HCT116 (cell line): Measurements from ENCODE around the gene CENPP. TPM values are rescaled to one million over a fixed set of nuclear protein-coding genes. Genes with fewer than 3 reads are reported as not detected.

Source experiments
- ATAC-seq: fragments of 200-7000 bp; cut with Tn5 transposase; 2 replicates; pipeline ENCODE4 v1.9.1; 2020; ENCODE audit warnings: mild to moderate bottlenecking, moderate library complexity
- BruUV-seq: library from RNA; stranded (reverse); fragments of 400-500 nt; replicated peaks from 2 replicates; lab custom pipeline; 2021; lab: Mats Ljungman, UMichigan
- CTCF ChIA-PET: fragments of 300-600 bp; sonication (Branson Sonifier 250); formaldehyde crosslinking; loops from one replicate; lab custom pipeline; 2021; ENCODE audit warnings: antibody characterized with exemption; lab: Charles Lee
- POLR2A ChIA-PET: fragments of 300-600, 350-600 bp; sonication (Branson Sonifier 250); formaldehyde crosslinking; loops from one replicate; lab custom pipeline; 2021; ENCODE audit warnings: antibody characterized with exemption; lab: Charles Lee
- RAD21 ChIA-PET, 2 experiments: fragments of 300-600 bp; sonication (Branson Sonifier 250); formaldehyde crosslinking; loops; one replicate each; lab custom pipeline; 2023; ENCODE audit warnings: low total read pairs in 2 of 2; ENCODE audit not compliant: uncharacterized antibody in 2 of 2, unreplicated experiment in 2 of 2, low non-redundant PET in 1 of 2; lab: Charles Lee
- DNase-seq: peaks from one replicate; pipeline ENCODE4 v3.0.0-alpha.2; 2010; ENCODE audit warnings: low read depth, low spot score
- H2AFZ ChIP-seq: fragments of 200-600 bp; shearing (Covaris generic), sonication (generic); 2 replicates; pipeline ENCODE4 v1.6.1; 2017; ENCODE audit warnings: low read depth, mixed run types, mixed read lengths, antibody characterized with exemption, low read length; ENCODE audit not compliant: poor library complexity, severe bottlenecking
- H3K27ac ChIP-seq: 2 replicates; pipeline ENCODE4 v1.5.1; 2012; ENCODE audit warnings: low read depth, low read length
- H3K27me3 ChIP-seq: fragments of 200-600 bp; sonication (generic); 2 replicates; pipeline ENCODE4 v1.6.1; 2016; ENCODE audit warnings: mixed run types, low read length, mixed read lengths; ENCODE audit not compliant: insufficient read depth
- H3K36me3 ChIP-seq, 2 experiments: fragments of 200-500 bp in 1 of 2; fragments of 200-600 bp in 1 of 2; sonication (Bioruptor generic) in 1 of 2; sonication (generic) in 1 of 2; 2 replicates each; pipeline versions ENCODE4 v1.5.1 to v1.6.1; 2014 to 2016; ENCODE audit warnings: low read length in 2 of 2, inconsistent platforms in 1 of 2, mixed read lengths in 1 of 2, mixed run types in 1 of 2; ENCODE audit not compliant: insufficient read depth in 2 of 2, control insufficient read depth in 1 of 2
- H3K4me1 ChIP-seq, 2 experiments: fragments of 200-600 bp in 1 of 2; sonication (generic) in 1 of 2; 2 replicates each; pipeline versions ENCODE4 v1.5.1 to v1.6.1; 2012 to 2017; ENCODE audit warnings: low read length in 2 of 2, inconsistent platforms in 1 of 2, mild to moderate bottlenecking in 1 of 2, mixed read lengths in 1 of 2, mixed run types in 1 of 2, moderate library complexity in 1 of 2; ENCODE audit not compliant: insufficient read depth in 2 of 2, control insufficient read depth in 1 of 2
- H3K4me2 ChIP-seq: fragments of 200-600 bp; sonication (generic); 2 replicates; pipeline ENCODE4 v1.6.1; 2017; ENCODE audit warnings: mixed run types, low read length, mixed read lengths
- H3K4me3 ChIP-seq, 2 experiments: fragments of 200-600 bp in 1 of 2; sonication (generic) in 1 of 2; replicated peaks in 1 of 2; 2 replicates each; pipeline ENCODE4 v1.5.1; 2011 to 2016; ENCODE audit warnings: low read length in 2 of 2, control low read depth in 1 of 2, low read depth in 1 of 2, mild to moderate bottlenecking in 1 of 2, mixed read lengths in 1 of 2, mixed run types in 1 of 2
- H3K79me2 ChIP-seq: fragments of 200-600 bp; sonication (generic); 2 replicates; pipeline ENCODE4 v1.6.1; 2017; ENCODE audit warnings: mild to moderate bottlenecking, mixed run types, low read length, moderate library complexity, mixed read lengths; ENCODE audit not compliant: insufficient read depth
- H3K9ac ChIP-seq: fragments of 200-600 bp; sonication (generic); 2 replicates; pipeline ENCODE4 v1.6.1; 2016; ENCODE audit warnings: low read length, mixed read lengths
- H3K9me2 ChIP-seq: fragments of 200-600 bp; sonication (generic), shearing (Covaris generic); 2 replicates; pipeline ENCODE4 v1.6.1; 2017; ENCODE audit warnings: mixed run types, mild to moderate bottlenecking, moderate library complexity; ENCODE audit not compliant: insufficient read depth
- H3K9me3 ChIP-seq, 2 experiments: fragments of 200-500 bp in 1 of 2; fragments of 200-600 bp in 1 of 2; sonication (Bioruptor generic) in 1 of 2; sonication (generic) in 1 of 2; 2 replicates each; pipeline ENCODE4 v1.6.1; 2014 to 2017; ENCODE audit warnings: low read length in 2 of 2, mixed read lengths in 2 of 2, inconsistent platforms in 1 of 2, low read depth in 1 of 2, mild to moderate bottlenecking in 1 of 2, mixed run types in 1 of 2, moderate library complexity in 1 of 2; ENCODE audit not compliant: control insufficient read depth in 1 of 2, insufficient read depth in 1 of 2
- H4K20me1 ChIP-seq: fragments of 200-600 bp; sonication (generic), shearing (Covaris generic); 2 replicates; pipeline ENCODE4 v1.6.1; 2017; ENCODE audit warnings: mixed run types, mild to moderate bottlenecking, moderate library complexity; ENCODE audit not compliant: insufficient read depth
- ATF3 ChIP-seq: IDR thresholded peaks from 2 replicates; pipeline ENCODE4 v1.6.1; 2012
- CBX3 ChIP-seq: IDR thresholded peaks from 2 replicates; pipeline ENCODE4 v1.6.1; 2012; ENCODE audit warnings: low read depth
- CTCF ChIP-seq, 3 experiments: fragments of 200-600 bp in 1 of 3; sonication (generic) in 1 of 3; IDR thresholded peaks in 2 of 3; conservative IDR thresholded peaks in 1 of 3; 2 replicates each; pipeline ENCODE4 v1.5.1; 2012 to 2017; ENCODE audit warnings: low read depth in 2 of 3, low read length in 2 of 3, antibody characterized with exemption in 1 of 3, borderline replicate concordance in 1 of 3, control low read depth in 1 of 3, mild to moderate bottlenecking in 1 of 3, mixed read lengths in 1 of 3, mixed run types in 1 of 3, moderate library complexity in 1 of 3; ENCODE audit not compliant: insufficient read depth in 1 of 3
- ELF1 ChIP-seq: IDR thresholded peaks from 2 replicates; pipeline ENCODE4 v1.6.1; 2012; ENCODE audit warnings: low read depth, borderline replicate concordance
- EZH2 ChIP-seq: fragments of 200-600 bp; sonication (generic); IDR thresholded peaks from 2 replicates; pipeline ENCODE4 v1.6.1; 2017; ENCODE audit warnings: antibody characterized with exemption, mixed run types
- EZH2phosphoT487 ChIP-seq: fragments of 200-600 bp; IDR thresholded peaks from 2 replicates; pipeline ENCODE4 v1.6.1; 2018; ENCODE audit warnings: antibody characterized with exemption, borderline replicate concordance
- FOSL1 ChIP-seq: IDR thresholded peaks from 2 replicates; pipeline ENCODE4 v1.6.1; 2012; ENCODE audit warnings: low read depth
- JUND ChIP-seq: IDR thresholded peaks from 2 replicates; pipeline ENCODE4 v1.6.1; 2012
- POLR2AphosphoS5 ChIP-seq: IDR thresholded peaks from 2 replicates; pipeline ENCODE4 v1.6.1; 2011; ENCODE audit warnings: mild to moderate bottlenecking, low read depth, low read length, moderate library complexity
- RAD21 ChIP-seq: IDR thresholded peaks from 2 replicates; pipeline ENCODE4 v1.6.1; 2012; ENCODE audit warnings: low read depth, mild to moderate bottlenecking
- REST ChIP-seq: IDR thresholded peaks from 2 replicates; pipeline ENCODE4 v1.6.1; 2012; ENCODE audit warnings: low read depth
- SP1 ChIP-seq: IDR thresholded peaks from 2 replicates; pipeline ENCODE4 v1.6.1; 2012; ENCODE audit warnings: low read depth
- TCF7L2 ChIP-seq: IDR thresholded peaks from 2 replicates; pipeline ENCODE4 v1.7.0; 2011; ENCODE audit warnings: borderline replicate concordance, inconsistent platforms; ENCODE audit not compliant: insufficient read depth, insufficient read length; ENCODE audit errors: extremely low read depth
- YY1 ChIP-seq: IDR thresholded peaks from 2 replicates; pipeline ENCODE4 v1.6.1; 2011; ENCODE audit warnings: low read length, low read depth, moderate library complexity, mild to moderate bottlenecking; ENCODE audit not compliant: insufficient replicate concordance; ENCODE audit errors: extremely low read depth
- ZBTB33 ChIP-seq: IDR thresholded peaks from 2 replicates; pipeline ENCODE4 v1.6.1; 2011; ENCODE audit warnings: mild to moderate bottlenecking, low read length, moderate library complexity; ENCODE audit not compliant: insufficient replicate concordance; ENCODE audit errors: extremely low read depth
- intact Hi-C: fragments of 100-400 bp; cut with micrococcal nuclease; formaldehyde crosslinking; loops from 2 replicates; pipeline ENCODE4 v1.10.0; 2022
- total RNA-seq: library from RNA; stranded (reverse); gene quantifications from one replicate; pipeline ENCODE4 v1.2.1, GENCODE V29; 2021; ENCODE audit not compliant: unreplicated experiment

The CENPP gene
- total RNA-seq, 1 experiment from 2014 or later = 7.0 TPM

GRCh38 chr9:92634712-92635605 lies 309.2 kb downstream of the CENPP start:
- Histone ChIP-seq H3K79me2 (no peaks in the 10 kb centered on the region), H3K9ac (no peak overlapping the region), H4K20me1 (no peaks in the 10 kb centered on the region), H3K4me1 (no peaks in the 10 kb centered on the region), H3K27ac (no peak overlapping the region), H3K9me2 (no peaks in the 10 kb centered on the region), H3K36me3 (peaks cover 23 to 38% of the 10 kb centered on the region in 2 experiments; a peak in 3 of 4 replicates), H3K4me3 (no peak overlapping the region), H3K9me3 (no peaks in the 10 kb centered on the region), H3K27me3 (no peaks in the 10 kb centered on the region), H2AFZ (no peak overlapping the region), H3K4me2 (no peak overlapping the region)
- CTCF ChIA-PET = interaction anchor here (1.0 to 1.5 kb wide), 3 partner anchors 307 to 495 kb away, joined by 3 to 5 read pairs (median 4); no protein-coding TSS in a partner anchor
- ATAC-seq (peak; percentile 96), DNase-seq (peak; percentile 41)
- RAD21 ChIA-PET = no interaction called here
- TF ChIP-seq YY1 (no peak), TCF7L2 (no peak), CBX3 (no peak), SP1 (no peak), CTCF (IDR thresholded peaks at IDR 0.05 in 2 of 3, conservative IDR thresholded peaks at IDR 0.05 in 1 of 3; ENCODE audit: borderline replicate concordance in 1 of 3, insufficient read depth in 1 of 3, low read depth in 2 of 3, low read length in 2 of 3) (peak; percentile 96 to 97 (median 97)), ELF1 (no peak), RAD21 (peak; percentile 91), POLR2AphosphoS5 (no peak), REST (no peak), FOSL1 (no peak), EZH2phosphoT487 (no peak), ATF3 (no peak), JUND (no peak), EZH2 (no peak), ZBTB33 (no peak)
- POLR2A ChIA-PET = no interaction called here
- no TSS peak for BruUV-seq
- intact Hi-C loops = loop anchor here (1.0 kb wide), 3 partner anchors 133 to 495 kb away; no protein-coding TSS in a partner anchor
